ENCODE results near the gene UHRF2.

Gene UHRF2

DNA sequence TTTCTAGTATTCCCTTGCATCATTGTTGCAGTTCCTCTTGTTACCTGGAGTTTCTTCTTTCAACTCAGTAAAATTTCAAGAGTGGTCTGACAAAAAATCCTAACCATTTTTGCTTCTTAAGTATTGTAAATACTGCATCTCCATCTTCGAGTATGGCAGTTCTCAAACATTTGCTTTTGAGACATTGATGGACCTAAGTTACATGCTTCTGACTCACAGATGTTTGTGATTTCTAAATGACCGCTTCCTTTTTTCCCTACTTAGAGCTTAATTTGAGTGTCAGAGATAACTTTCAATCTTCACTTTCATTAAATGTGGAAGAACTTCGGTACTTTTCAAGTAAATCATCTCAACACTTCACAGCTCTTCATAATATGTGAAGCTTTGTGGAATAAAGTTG, 4.2 kb downstream of the UHRF2 start:
- no peaks in the 10 kb centered on the region for H3K9me2 ChIP-seq (replicated peaks; ENCODE audit: low read depth, low read length)
- peak overlapping the region; percentile 90 for H3K4me2 ChIP-seq (ENCODE audit: low read depth, low read length, poor library complexity, severe bottlenecking)
- TF ChIP-seq EZH2phosphoT487 (IDR thresholded peaks at IDR 0.05; ENCODE audit: borderline replicate concordance): no peak
- TF ChIP-seq, protein P1, sequence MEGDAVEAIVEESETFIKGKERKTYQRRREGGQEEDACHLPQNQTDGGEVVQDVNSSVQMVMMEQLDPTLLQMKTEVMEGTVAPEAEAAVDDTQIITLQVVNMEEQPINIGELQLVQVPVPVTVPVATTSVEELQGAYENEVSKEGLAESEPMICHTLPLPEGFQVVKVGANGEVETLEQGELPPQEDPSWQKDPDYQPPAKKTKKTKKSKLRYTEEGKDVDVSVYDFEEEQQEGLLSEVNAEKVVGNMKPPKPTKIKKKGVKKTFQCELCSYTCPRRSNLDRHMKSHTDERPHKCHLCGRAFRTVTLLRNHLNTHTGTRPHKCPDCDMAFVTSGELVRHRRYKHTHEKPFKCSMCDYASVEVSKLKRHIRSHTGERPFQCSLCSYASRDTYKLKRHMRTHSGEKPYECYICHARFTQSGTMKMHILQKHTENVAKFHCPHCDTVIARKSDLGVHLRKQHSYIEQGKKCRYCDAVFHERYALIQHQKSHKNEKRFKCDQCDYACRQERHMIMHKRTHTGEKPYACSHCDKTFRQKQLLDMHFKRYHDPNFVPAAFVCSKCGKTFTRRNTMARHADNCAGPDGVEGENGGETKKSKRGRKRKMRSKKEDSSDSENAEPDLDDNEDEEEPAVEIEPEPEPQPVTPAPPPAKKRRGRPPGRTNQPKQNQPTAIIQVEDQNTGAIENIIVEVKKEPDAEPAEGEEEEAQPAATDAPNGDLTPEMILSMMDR (conservative IDR thresholded peaks at IDR 0.05; ENCODE audit: low read length): no peak
- peaks cover 81% of the 10 kb centered on the region for H4K20me1 ChIP-seq (ENCODE audit: insufficient read depth, low read length, poor library complexity, severe bottlenecking)
- no peaks in the 10 kb centered on the region for H3K9me3 ChIP-seq (ENCODE audit: insufficient read depth, low read depth, low read length)
- no peaks in the 10 kb centered on the region for H3K27me3 ChIP-seq (ENCODE audit: insufficient read depth, low read length, poor library complexity, severe bottlenecking)
- peak overlapping the region; percentile 67 for H3K4me3 ChIP-seq (ENCODE audit: low read length, poor library complexity, severe bottlenecking)
- no peaks in the 10 kb centered on the region for H3F3A ChIP-seq (ENCODE audit: low read depth)
- peak overlapping the region; percentile 56 for H3K9ac ChIP-seq (ENCODE audit: low read depth, low read length, poor library complexity, severe bottlenecking)
- no peak overlapping the region for H2AFZ ChIP-seq (ENCODE audit: low read length)
- peaks cover 7% of the 10 kb centered on the region; the same call in 1 of the 2 replicates for H3K36me3 ChIP-seq (ENCODE audit: insufficient read depth, low read length)
- peaks cover 58% of the 10 kb centered on the region for H3K4me1 ChIP-seq (ENCODE audit: insufficient read depth, low read length, poor library complexity, severe bottlenecking)
- H3K79me2 ChIP-seq (ENCODE audit: insufficient read depth, low read length): peaks cover 91% of the 10 kb centered on the region

DNA sequence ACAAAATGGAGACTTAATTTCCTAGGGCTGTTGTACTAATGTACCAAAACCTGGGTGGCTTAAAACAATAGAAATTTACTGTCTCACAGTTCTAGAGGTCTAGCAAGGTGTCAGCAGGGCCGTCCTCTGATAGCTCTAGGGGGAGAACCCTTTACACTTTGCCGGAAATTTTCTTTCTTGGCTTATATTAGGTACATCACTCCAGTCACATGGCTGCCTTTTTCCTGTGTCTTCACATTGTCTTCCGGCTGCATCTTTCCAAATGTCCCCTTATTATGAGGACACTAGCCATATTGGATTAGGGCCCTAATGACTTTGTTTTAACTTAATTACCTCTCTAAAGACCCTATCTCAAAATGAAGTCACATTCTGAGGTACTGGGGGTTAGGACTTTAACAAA, 5.8 kb downstream of the UHRF2 start:
- Histone ChIP-seq H3K27me3 (ENCODE audit: insufficient read depth, low read length, poor library complexity, severe bottlenecking) (no peaks in the 10 kb centered on the region), H4K20me1 (ENCODE audit: insufficient read depth, low read length, poor library complexity, severe bottlenecking) (peaks cover 88% of the 10 kb centered on the region), H3K4me1 (ENCODE audit: insufficient read depth, low read length, poor library complexity, severe bottlenecking) (peaks cover 61% of the 10 kb centered on the region), H3K9ac (ENCODE audit: low read depth, low read length, poor library complexity, severe bottlenecking) (peak overlapping the region; percentile 56), H2AFZ (ENCODE audit: low read length) (no peak overlapping the region), H3K4me3 (ENCODE audit: low read length, poor library complexity, severe bottlenecking) (peak overlapping the region; percentile 67), H3K9me3 (ENCODE audit: insufficient read depth, low read depth, low read length) (no peaks in the 10 kb centered on the region), H3K9me2 (replicated peaks; ENCODE audit: low read depth, low read length) (no peaks in the 10 kb centered on the region), H3K36me3 (ENCODE audit: insufficient read depth, low read length) (peaks cover 17% of the 10 kb centered on the region; the same call in 1 of the 2 replicates), H3F3A (ENCODE audit: low read depth) (no peaks in the 10 kb centered on the region), H3K79me2 (ENCODE audit: insufficient read depth, low read length) (peaks cover 100% of the 10 kb centered on the region), H3K4me2 (ENCODE audit: low read depth, low read length, poor library complexity, severe bottlenecking) (peak overlapping the region; percentile 90)
- no peak for TF ChIP-seq EZH2phosphoT487 (IDR thresholded peaks at IDR 0.05; ENCODE audit: borderline replicate concordance)
- TF ChIP-seq, protein P1 (conservative IDR thresholded peaks at IDR 0.05; ENCODE audit: low read length): no peak

DNA sequence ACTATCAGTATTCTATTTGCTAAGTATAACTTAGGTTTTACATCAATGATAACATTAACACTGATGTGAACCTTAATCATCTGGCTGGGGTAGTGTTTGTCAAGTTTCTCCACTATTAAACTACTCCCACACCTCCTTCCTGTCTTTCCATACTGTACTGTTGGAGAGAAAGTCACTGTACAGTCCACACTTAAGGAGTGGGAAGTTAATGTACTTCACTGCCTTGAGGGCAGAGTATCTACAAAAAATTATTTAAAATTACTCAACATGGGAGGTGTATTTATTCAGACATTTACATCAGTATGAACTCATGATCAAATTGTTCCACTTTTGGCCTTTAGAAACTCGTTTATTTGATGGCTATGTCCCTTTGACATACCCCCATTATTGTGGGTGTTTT, 11.9 kb downstream of the UHRF2 start:
- no peak overlapping the region for H3K4me3 ChIP-seq (ENCODE audit: low read length, poor library complexity, severe bottlenecking)
- no peak overlapping the region for H3K4me2 ChIP-seq (ENCODE audit: low read depth, low read length, poor library complexity, severe bottlenecking)
- no peak for TF ChIP-seq EZH2phosphoT487 (IDR thresholded peaks at IDR 0.05; ENCODE audit: borderline replicate concordance)
- TF ChIP-seq, protein P1 (conservative IDR thresholded peaks at IDR 0.05; ENCODE audit: low read length): no peak
- H3K27me3 ChIP-seq (ENCODE audit: insufficient read depth, low read length, poor library complexity, severe bottlenecking): no peaks in the 10 kb centered on the region
- H3K4me1 ChIP-seq (ENCODE audit: insufficient read depth, low read length, poor library complexity, severe bottlenecking): peaks cover 39% of the 10 kb centered on the region
- H3K9me3 ChIP-seq (ENCODE audit: insufficient read depth, low read depth, low read length): no peaks in the 10 kb centered on the region
- no peak overlapping the region for H3K9ac ChIP-seq (ENCODE audit: low read depth, low read length, poor library complexity, severe bottlenecking)
- H3F3A ChIP-seq (ENCODE audit: low read depth): no peaks in the 10 kb centered on the region
- peaks cover 37% of the 10 kb centered on the region; the same call in 1 of the 2 replicates for H3K36me3 ChIP-seq (ENCODE audit: insufficient read depth, low read length)
- H3K79me2 ChIP-seq (ENCODE audit: insufficient read depth, low read length): peaks cover 99% of the 10 kb centered on the region
- no peak overlapping the region for H2AFZ ChIP-seq (ENCODE audit: low read length)
- peaks cover 82% of the 10 kb centered on the region for H4K20me1 ChIP-seq (ENCODE audit: insufficient read depth, low read length, poor library complexity, severe bottlenecking)
- H3K9me2 ChIP-seq (replicated peaks; ENCODE audit: low read depth, low read length): no peaks in the 10 kb centered on the region
